Type B pancreatic cell (in vitro differentiated cells): ENCODE data around the gene KIRREL3. TPM values are rescaled to one million over a fixed set of nuclear protein-coding genes. Genes with fewer than 3 reads are reported as not detected.

Source experiments
- DNase-seq: peaks from one replicate; pipeline ENCODE4 v3.0.0; 2021; ENCODE audit warnings: mixed read lengths; ENCODE audit not compliant: unreplicated experiment; ENCODE audit errors: extremely low spot score
- H3K27ac Mint-ChIP-seq: 2 replicates; pipeline ENCODE4 v1.8.0; 2021; ENCODE audit warnings: mild to moderate bottlenecking, mixed read lengths
- H3K27me3 Mint-ChIP-seq: 2 replicates; pipeline ENCODE4 v1.8.0; 2021; ENCODE audit warnings: mixed read lengths
- H3K36me3 Mint-ChIP-seq: 2 replicates; pipeline ENCODE4 v1.8.0; 2021; ENCODE audit warnings: mixed read lengths
- H3K4me1 Mint-ChIP-seq: one replicate; pipeline ENCODE4 v1.8.0; 2021; ENCODE audit warnings: mixed read lengths; ENCODE audit not compliant: unreplicated experiment
- H3K4me3 Mint-ChIP-seq: 2 replicates; pipeline ENCODE4 v1.8.0; 2021; ENCODE audit warnings: mild to moderate bottlenecking, mixed read lengths
- H3K9me3 Mint-ChIP-seq: 2 replicates; pipeline ENCODE4 v1.8.0; 2021; ENCODE audit warnings: mixed read lengths
- CTCF ChIP-seq: fragments of 200-600 bp; sonication (generic); conservative IDR thresholded peaks from 2 replicates; pipeline ENCODE4 v1.5.0; 2021; ENCODE audit warnings: antibody characterized with exemption, mild to moderate bottlenecking
- total RNA-seq: library from RNA; stranded (reverse); gene quantifications from 2 replicates; pipeline ENCODE4 v1.2.1, GENCODE V29; 2021; ENCODE audit warnings: low replicate concordance

Gene KIRREL3
- total RNA-seq, 1 donor from 2014 or later: 4.1 TPM

DNA sequence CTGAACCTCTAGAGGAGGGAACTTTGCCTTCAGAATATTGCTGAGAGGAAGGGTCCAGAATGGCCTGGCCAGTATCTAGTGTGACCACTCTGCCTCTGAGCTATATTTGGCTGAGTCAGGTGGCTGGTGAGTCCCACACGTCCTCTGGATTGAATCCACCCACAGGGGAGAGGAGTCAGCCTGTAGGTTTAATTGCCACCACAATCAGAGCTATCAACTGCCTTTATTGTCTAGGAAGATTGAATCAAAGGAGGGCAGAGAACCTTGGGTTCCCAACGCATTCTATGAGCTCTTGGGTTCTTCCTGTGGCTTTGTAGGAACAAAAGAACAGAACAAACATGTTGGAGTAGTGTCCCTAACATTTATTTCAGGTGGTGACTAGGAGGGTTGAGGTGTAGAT is 577.4 kb downstream of the KIRREL3 start:
- H3K27me3 Mint-ChIP-seq: no peaks in the 10 kb centered on the region
- H3K36me3 Mint-ChIP-seq: no peaks in the 10 kb centered on the region
- peaks cover 15% of the 10 kb centered on the region for H3K4me1 Mint-ChIP-seq
- no peak for DNase-seq
- H3K9me3 Mint-ChIP-seq: no peaks in the 10 kb centered on the region
- no peak overlapping the region for H3K27ac Mint-ChIP-seq
- no peak overlapping the region for H3K4me3 Mint-ChIP-seq
- no peak for TF ChIP-seq CTCF

GRCh38 chr11:126422446-126422845 is 578.1 kb downstream of the KIRREL3 start:
- H3K27ac Mint-ChIP-seq: no peak overlapping the region
- no peaks in the 10 kb centered on the region for H3K36me3 Mint-ChIP-seq
- no peaks in the 10 kb centered on the region for H3K27me3 Mint-ChIP-seq
- H3K4me3 Mint-ChIP-seq: no peak overlapping the region
- TF ChIP-seq CTCF: no peak
- H3K9me3 Mint-ChIP-seq: no peaks in the 10 kb centered on the region
- H3K4me1 Mint-ChIP-seq: peaks cover 14% of the 10 kb centered on the region
- DNase-seq: no peak

GRCh38 chr11:126421271-126421671 is 579.3 kb downstream of the KIRREL3 start:
- H3K36me3 Mint-ChIP-seq: no peaks in the 10 kb centered on the region
- no peaks in the 10 kb centered on the region for H3K27me3 Mint-ChIP-seq
- H3K9me3 Mint-ChIP-seq: no peaks in the 10 kb centered on the region

DNA sequence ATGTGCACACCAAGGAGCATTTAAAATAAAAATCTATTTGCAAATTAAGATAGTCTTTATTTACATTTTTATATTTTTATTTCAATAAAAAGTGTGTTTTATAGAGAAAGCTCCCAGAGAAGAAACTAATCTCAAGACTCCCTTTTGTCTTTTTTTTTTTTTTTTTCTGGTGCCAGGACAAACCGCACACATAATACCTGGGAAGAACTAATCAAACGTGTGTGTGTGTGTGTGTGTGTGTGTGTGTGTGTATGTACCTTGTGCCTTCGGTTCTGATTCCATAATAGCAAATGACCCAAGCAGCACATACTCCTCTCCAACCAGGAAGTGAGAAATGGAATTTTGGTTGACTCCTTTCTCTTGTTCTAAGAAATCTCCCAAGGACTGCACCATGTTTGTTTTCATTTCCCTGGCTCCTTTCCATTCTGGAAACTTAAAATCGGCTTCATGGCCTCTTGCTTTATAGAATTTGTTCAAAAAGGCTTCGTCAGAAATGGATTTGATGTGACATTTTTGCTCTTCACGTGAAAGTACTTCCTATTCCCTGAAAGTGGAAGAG is 579.8 kb downstream of the KIRREL3 start:
- no peak for DNase-seq
- Mint-ChIP-seq H3K27me3 (no peaks in the 10 kb centered on the region), H3K4me3 (no peak overlapping the region), H3K36me3 (peaks cover 4% of the 10 kb centered on the region), H3K27ac (no peak overlapping the region), H3K9me3 (no peaks in the 10 kb centered on the region), H3K4me1 (peaks cover 6% of the 10 kb centered on the region)
- no peak for TF ChIP-seq CTCF

More at GRCh38 chr11:126421271-126421671, 579.3 kb downstream of the KIRREL3 start:
- TF ChIP-seq CTCF: no peak
- no peak for DNase-seq
- peaks cover 6% of the 10 kb centered on the region for H3K4me1 Mint-ChIP-seq
- no peak overlapping the region for H3K4me3 Mint-ChIP-seq
- H3K27ac Mint-ChIP-seq: no peak overlapping the region

DNA sequence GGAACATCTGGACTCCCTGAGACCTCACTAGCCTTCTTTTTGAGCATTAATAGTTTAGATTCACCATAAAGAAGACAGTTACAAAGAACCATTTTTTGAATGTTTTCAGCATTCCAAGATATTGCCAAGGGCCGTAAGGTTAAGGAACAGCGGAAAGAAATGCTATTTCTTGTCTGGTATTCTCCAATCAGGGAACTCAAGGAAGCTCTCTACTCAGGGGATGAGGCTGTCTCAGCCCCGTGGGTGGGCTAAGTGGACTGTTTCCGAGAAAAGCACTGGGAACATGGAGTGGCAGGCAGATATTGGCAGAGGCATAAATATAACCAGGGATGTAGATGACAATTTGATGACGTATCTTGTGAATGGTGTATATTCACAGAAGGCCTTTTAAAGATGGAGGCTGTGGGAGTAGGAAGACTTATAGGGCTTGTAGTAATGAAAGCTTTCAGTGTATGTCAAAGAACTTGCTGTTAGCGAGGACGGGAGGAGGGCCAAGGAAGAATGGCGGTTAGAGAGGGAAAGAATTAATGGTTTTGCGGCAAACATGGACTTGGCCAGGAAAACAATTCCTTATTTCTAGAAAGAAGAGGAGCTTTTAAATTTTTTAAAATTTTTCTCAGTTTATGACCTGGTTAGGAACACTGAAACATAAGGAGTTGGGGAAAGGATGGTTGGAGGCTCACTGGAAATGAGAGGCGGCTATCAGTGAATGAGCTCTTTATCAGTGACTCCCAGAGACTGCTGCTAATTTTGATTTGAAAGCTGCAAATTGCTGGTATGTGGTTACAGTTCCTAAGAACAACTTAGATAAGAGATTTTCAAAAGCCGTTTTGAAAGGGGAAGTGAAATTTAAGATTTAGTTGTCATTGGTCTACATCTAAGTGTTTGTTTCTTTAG is 580.5 kb downstream of the KIRREL3 start:
- Mint-ChIP-seq H3K36me3 (peaks cover 5% of the 10 kb centered on the region), H3K4me3 (no peak overlapping the region), H3K9me3 (no peaks in the 10 kb centered on the region), H3K27ac (no peak overlapping the region), H3K27me3 (no peaks in the 10 kb centered on the region), H3K4me1 (peaks cover 6% of the 10 kb centered on the region)
- TF ChIP-seq CTCF: no peak
- no peak for DNase-seq
